HEK293 (cell line): ENCODE measurements around the gene TSPO2.

Experiments
- CTCF ChIA-PET: fragments of 350-600 bp; formaldehyde crosslinking; extraction: SDS; loops from one replicate; lab custom pipeline; 2021; ENCODE audit warnings: antibody characterized with exemption; lab: Yijun Ruan, JAX
- POLR2A ChIA-PET: fragments of 300-600 bp; formaldehyde crosslinking; extraction: SDS; loops from one replicate; lab custom pipeline; 2020; ENCODE audit warnings: antibody characterized with exemption, inconsistent platforms; lab: Yijun Ruan, JAX
- H3K27ac ChIP-seq: fragments of 200-500 bp; sonication (Bioruptor generic); 2 replicates; pipeline ENCODE4 v1.5.1; 2014; ENCODE audit warnings: low read depth, low read length, control low read depth, inconsistent platforms; ENCODE audit errors: extremely low read depth
- H3K36me3 ChIP-seq, 2 experiments: fragments of 200-500 bp in 1 of 2; sonication (Bioruptor generic) in 1 of 2; 1 replicate in 1 of 2; 2 replicates in 1 of 2; pipeline ENCODE4 v1.5.1; 2014 to 2017; ENCODE audit warnings: inconsistent platforms in 2 of 2, low read length in 2 of 2; ENCODE audit not compliant: control insufficient read depth in 2 of 2, insufficient read depth in 1 of 2
- H3K4me1 ChIP-seq: fragments of 200-500 bp; sonication (Bioruptor generic); 2 replicates; pipeline ENCODE4 v1.5.1; 2014; ENCODE audit warnings: mild to moderate bottlenecking, low read length, inconsistent platforms; ENCODE audit not compliant: control insufficient read depth, insufficient read depth
- H3K4me3 ChIP-seq: 2 replicates; pipeline ENCODE4 v1.5.1; 2011; ENCODE audit warnings: low read depth, mild to moderate bottlenecking, control low read depth, low read length, moderate library complexity
- H3K9me3 ChIP-seq: fragments of 200-500 bp; sonication (Bioruptor generic); 2 replicates; pipeline ENCODE4 v1.5.1; 2014; ENCODE audit warnings: low read depth, low read length, inconsistent platforms; ENCODE audit not compliant: control insufficient read depth, insufficient read depth
- GLIS2 ChIP-seq: fragments of 450-650 bp; formaldehyde crosslinking; IDR thresholded peaks from 2 replicates; pipeline ENCODE4 v1.5.1; 2016; ENCODE audit warnings: missing biosample characterization, missing genetic modification characterization
- SALL2 ChIP-seq: fragments of 450-650 bp; formaldehyde crosslinking; IDR thresholded peaks from 2 replicates; pipeline ENCODE4 v1.5.0; 2017; ENCODE audit warnings: missing biosample characterization, mild to moderate bottlenecking, missing genetic modification characterization, borderline replicate concordance
- SCRT2 ChIP-seq: fragments of 450-650 bp; formaldehyde crosslinking; IDR thresholded peaks from 2 replicates; pipeline ENCODE4 v1.5.1; 2016; ENCODE audit warnings: missing biosample characterization, missing genetic modification characterization
- ZFP41 ChIP-seq: fragments of 450-650 bp; formaldehyde crosslinking; IDR thresholded peaks from 2 replicates; pipeline ENCODE4 v1.5.1; 2016; ENCODE audit warnings: missing biosample characterization, missing genetic modification characterization, borderline replicate concordance
- ZNF112 ChIP-seq: fragments of 450-650 bp; formaldehyde crosslinking; IDR thresholded peaks from 2 replicates; pipeline ENCODE4 v1.5.0; 2017; ENCODE audit warnings: missing biosample characterization, missing genetic modification characterization
- ZNF132 ChIP-seq: fragments of 450-650 bp; formaldehyde crosslinking; IDR thresholded peaks from 2 replicates; pipeline ENCODE4 v1.5.1; 2017; ENCODE audit warnings: missing biosample characterization, missing genetic modification characterization, borderline replicate concordance
- ZNF157 ChIP-seq: fragments of 450-650 bp; formaldehyde crosslinking; IDR thresholded peaks from 2 replicates; pipeline ENCODE4 v1.5.1; 2016; ENCODE audit warnings: missing biosample characterization, missing genetic modification characterization
- ZNF223 ChIP-seq: fragments of 450-650 bp; formaldehyde crosslinking; IDR thresholded peaks from 2 replicates; pipeline ENCODE4 v1.5.1; 2016; ENCODE audit warnings: missing biosample characterization, missing genetic modification characterization
- ZNF404 ChIP-seq: fragments of 450-650 bp; formaldehyde crosslinking; IDR thresholded peaks from 2 replicates; pipeline ENCODE4 v1.5.1; 2017; ENCODE audit warnings: missing biosample characterization, missing genetic modification characterization
- ZNF426 ChIP-seq: fragments of 450-650 bp; formaldehyde crosslinking; IDR thresholded peaks from 2 replicates; pipeline ENCODE4 v1.5.1; 2017; ENCODE audit warnings: missing biosample characterization, missing genetic modification characterization, mild to moderate bottlenecking, inconsistent platforms, moderate library complexity
- ZNF510 ChIP-seq: fragments of 450-650 bp; formaldehyde crosslinking; IDR thresholded peaks from 2 replicates; pipeline ENCODE4 v1.5.1; 2018; ENCODE audit warnings: mild to moderate bottlenecking, missing genetic modification characterization, missing biosample characterization; ENCODE audit not compliant: insufficient replicate concordance
- ZNF791 ChIP-seq: fragments of 450-650 bp; formaldehyde crosslinking; IDR thresholded peaks from 2 replicates; pipeline ENCODE4 v1.5.1; 2016; ENCODE audit warnings: missing biosample characterization, missing genetic modification characterization
- ZNF792 ChIP-seq: fragments of 450-650 bp; formaldehyde crosslinking; IDR thresholded peaks from 2 replicates; pipeline ENCODE4 v1.5.1; 2016; ENCODE audit warnings: missing biosample characterization, missing genetic modification characterization
- TF ChIP-seq, protein P1 (sequence below): fragments of 450-650 bp; formaldehyde crosslinking; IDR thresholded peaks from 2 replicates; pipeline ENCODE4 v1.5.0; 2017; ENCODE audit warnings: missing biosample characterization, missing genetic modification characterization, borderline replicate concordance
- TF ChIP-seq, protein P2 (sequence below): fragments of 450-650 bp; formaldehyde crosslinking; IDR thresholded peaks from 2 replicates; pipeline ENCODE4 v1.5.1; 2016; ENCODE audit warnings: missing biosample characterization, missing genetic modification characterization, low read depth
- TF ChIP-seq, protein P3 (sequence below): fragments of 450-650 bp; formaldehyde crosslinking; IDR thresholded peaks from 2 replicates; pipeline ENCODE4 v1.5.1; 2016; ENCODE audit warnings: missing biosample characterization, missing genetic modification characterization, borderline replicate concordance

Gene TSPO2

GRCh38 chr6:41008011-41008410, 34.3 kb upstream of the TSPO2 start (continued):
- TF ChIP-seq ZNF426 (no peak), ZNF112 (tag by site-specific recombination) (no peak), ZNF404 (no peak), ZNF792 (tag by site-specific recombination) (no peak), ZFP41 (tag by site-specific recombination) (no peak), ZNF223 (no peak)
- TF ChIP-seq, protein P1, sequence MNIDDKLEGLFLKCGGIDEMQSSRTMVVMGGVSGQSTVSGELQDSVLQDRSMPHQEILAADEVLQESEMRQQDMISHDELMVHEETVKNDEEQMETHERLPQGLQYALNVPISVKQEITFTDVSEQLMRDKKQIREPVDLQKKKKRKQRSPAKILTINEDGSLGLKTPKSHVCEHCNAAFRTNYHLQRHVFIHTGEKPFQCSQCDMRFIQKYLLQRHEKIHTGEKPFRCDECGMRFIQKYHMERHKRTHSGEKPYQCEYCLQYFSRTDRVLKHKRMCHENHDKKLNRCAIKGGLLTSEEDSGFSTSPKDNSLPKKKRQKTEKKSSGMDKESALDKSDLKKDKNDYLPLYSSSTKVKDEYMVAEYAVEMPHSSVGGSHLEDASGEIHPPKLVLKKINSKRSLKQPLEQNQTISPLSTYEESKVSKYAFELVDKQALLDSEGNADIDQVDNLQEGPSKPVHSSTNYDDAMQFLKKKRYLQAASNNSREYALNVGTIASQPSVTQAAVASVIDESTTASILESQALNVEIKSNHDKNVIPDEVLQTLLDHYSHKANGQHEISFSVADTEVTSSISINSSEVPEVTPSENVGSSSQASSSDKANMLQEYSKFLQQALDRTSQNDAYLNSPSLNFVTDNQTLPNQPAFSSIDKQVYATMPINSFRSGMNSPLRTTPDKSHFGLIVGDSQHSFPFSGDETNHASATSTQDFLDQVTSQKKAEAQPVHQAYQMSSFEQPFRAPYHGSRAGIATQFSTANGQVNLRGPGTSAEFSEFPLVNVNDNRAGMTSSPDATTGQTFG (tag by site-specific recombination): no peak
- TF ChIP-seq, protein P2, sequence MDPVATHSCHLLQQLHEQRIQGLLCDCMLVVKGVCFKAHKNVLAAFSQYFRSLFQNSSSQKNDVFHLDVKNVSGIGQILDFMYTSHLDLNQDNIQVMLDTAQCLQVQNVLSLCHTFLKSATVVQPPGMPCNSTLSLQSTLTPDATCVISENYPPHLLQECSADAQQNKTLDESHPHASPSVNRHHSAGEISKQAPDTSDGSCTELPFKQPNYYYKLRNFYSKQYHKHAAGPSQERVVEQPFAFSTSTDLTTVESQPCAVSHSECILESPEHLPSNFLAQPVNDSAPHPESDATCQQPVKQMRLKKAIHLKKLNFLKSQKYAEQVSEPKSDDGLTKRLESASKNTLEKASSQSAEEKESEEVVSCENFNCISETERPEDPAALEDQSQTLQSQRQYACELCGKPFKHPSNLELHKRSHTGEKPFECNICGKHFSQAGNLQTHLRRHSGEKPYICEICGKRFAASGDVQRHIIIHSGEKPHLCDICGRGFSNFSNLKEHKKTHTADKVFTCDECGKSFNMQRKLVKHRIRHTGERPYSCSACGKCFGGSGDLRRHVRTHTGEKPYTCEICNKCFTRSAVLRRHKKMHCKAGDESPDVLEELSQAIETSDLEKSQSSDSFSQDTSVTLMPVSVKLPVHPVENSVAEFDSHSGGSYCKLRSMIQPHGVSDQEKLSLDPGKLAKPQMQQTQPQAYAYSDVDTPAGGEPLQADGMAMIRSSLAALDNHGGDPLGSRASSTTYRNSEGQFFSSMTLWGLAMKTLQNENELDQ (tag by site-specific recombination): no peak
- TF ChIP-seq, protein P3, sequence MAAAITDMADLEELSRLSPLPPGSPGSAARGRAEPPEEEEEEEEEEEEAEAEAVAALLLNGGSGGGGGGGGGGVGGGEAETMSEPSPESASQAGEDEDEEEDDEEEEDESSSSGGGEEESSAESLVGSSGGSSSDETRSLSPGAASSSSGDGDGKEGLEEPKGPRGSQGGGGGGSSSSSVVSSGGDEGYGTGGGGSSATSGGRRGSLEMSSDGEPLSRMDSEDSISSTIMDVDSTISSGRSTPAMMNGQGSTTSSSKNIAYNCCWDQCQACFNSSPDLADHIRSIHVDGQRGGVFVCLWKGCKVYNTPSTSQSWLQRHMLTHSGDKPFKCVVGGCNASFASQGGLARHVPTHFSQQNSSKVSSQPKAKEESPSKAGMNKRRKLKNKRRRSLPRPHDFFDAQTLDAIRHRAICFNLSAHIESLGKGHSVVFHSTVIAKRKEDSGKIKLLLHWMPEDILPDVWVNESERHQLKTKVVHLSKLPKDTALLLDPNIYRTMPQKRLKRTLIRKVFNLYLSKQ (tag by site-specific recombination): no peak
- TF ChIP-seq, all 188 proteins: peak for 0

DNA sequence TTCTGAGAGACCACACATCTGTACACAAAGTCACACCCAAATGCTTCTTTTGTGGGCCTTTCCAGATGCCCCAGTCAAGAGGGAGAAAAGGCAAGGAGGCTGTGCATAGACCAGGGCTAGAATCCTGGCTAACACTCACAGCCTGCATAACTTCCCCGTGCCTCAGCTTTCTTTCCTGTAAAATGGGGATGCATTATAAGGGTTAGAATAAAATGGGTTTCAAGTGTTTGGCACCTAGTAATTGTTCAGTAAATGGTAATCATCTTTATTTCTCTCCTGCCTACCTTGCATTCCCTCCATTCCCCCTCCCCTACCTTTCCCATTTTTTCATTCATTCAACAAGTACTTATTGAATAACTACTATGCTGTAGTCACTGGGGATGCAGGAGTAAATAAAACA, 32.6 kb upstream of the TSPO2 start:
- Histone ChIP-seq H3K4me3 (no peak overlapping the region), H3K36me3 (no peaks in the 10 kb centered on the region), H3K4me1 (no peaks in the 10 kb centered on the region), H3K27ac (no peak overlapping the region), H3K9me3 (no peaks in the 10 kb centered on the region)
- TF ChIP-seq SCRT2 (tag by site-specific recombination): peak; percentile 12; the same call in 1 of the 2 replicates
- no peak for TF ChIP-seq ZNF510 (tag by site-specific recombination)
- ChIA-PET POLR2A (no interaction called here), CTCF (interaction anchor here (1.0 to 3.9 kb wide), 6 partner anchors 10 to 325 kb away, joined by 3 to 35 read pairs (median 8); no protein-coding TSS in a partner anchor)

DNA sequence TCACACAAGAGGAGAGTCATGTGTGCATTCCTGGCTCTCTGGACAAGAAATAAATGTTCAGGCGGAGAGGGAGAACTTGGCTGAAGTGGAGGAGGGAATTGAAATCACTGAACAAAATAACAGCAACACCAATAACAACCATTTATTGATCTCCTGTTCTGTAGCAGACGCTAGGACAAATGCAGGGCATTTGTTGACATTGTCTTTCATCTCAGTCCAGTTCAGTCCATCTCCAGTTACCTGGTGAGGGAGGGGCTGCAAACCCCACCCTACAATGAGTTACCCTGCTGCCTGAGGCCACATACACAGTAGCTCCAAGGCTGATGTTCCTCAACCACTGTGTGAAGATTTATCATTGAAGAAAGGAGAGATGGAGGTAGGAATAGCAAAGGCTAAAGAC, 30.6 kb upstream of the TSPO2 start:
- ChIA-PET CTCF (interaction anchor here (0.6 to 4.3 kb wide), 4 partner anchors 8 to 121 kb away, joined by 3 to 24 read pairs (median 6); no protein-coding TSS in a partner anchor), POLR2A (no interaction called here)
- Histone ChIP-seq H3K4me1 (no peaks in the 10 kb centered on the region), H3K36me3 (no peaks in the 10 kb centered on the region), H3K4me3 (no peak overlapping the region), H3K27ac (no peak overlapping the region), H3K9me3 (no peaks in the 10 kb centered on the region)
- no peak for TF ChIP-seq ZNF157 (tag by site-specific recombination)
- no peak for TF ChIP-seq SALL2 (tag by site-specific recombination)
- TF ChIP-seq ZNF791: no peak
- no peak for TF ChIP-seq ZNF132 (tag by site-specific recombination)
- TF ChIP-seq GLIS2 (tag by site-specific recombination): no peak
